ENCODE measurements around the gene MLLT3. TPM values are rescaled to one million over a fixed set of nuclear protein-coding genes. Genes with fewer than 3 reads are reported as not detected.
"Not testable (repeated sequence)": the region's sequence is repeated elsewhere in the genome, so short reads cannot be mapped to it uniquely, and the experiment has no call there.

Gene MLLT3
- total RNA-seq, 1 donor from 2014 or later, result 53.7 TPM

GRCh38 chr9:20584968-20585643, 37.2 kb downstream of the MLLT3 start:
- H3K4me1 Mint-ChIP-seq, result no peaks in the 10 kb centered on the region
- peaks cover 13% of the 10 kb centered on the region for H3K36me3 Mint-ChIP-seq (ENCODE audit: low read depth)
- no peaks in the 10 kb centered on the region for H3K27me3 Mint-ChIP-seq (ENCODE audit: low read depth)
- H3K9me3 Mint-ChIP-seq, result peaks cover 3% of the 10 kb centered on the region
- H3K4me3 Mint-ChIP-seq, result no peak overlapping the region
- no peak for TF ChIP-seq CTCF (conservative IDR thresholded peaks at IDR 0.05)
- no peak overlapping the region for H3K27ac Mint-ChIP-seq (ENCODE audit: unreplicated experiment)
- DNase-seq (ENCODE audit: low read depth, low spot score), result no peak

- not testable (repeated sequence) for H3K4me3 Mint-ChIP-seq; H3K9me3 Mint-ChIP-seq; H3K4me1 Mint-ChIP-seq; H3K27ac Mint-ChIP-seq (ENCODE audit: unreplicated experiment); H3K27me3 Mint-ChIP-seq (ENCODE audit: low read depth); DNase-seq (ENCODE audit: low read depth, low spot score)
- H3K36me3 Mint-ChIP-seq (ENCODE audit: low read depth), result peaks cover 14% of the 10 kb centered on the region
These were observed 39.2 kb downstream of the MLLT3 start for GRCh38 chr9:20583088-20583487.

GRCh38 chr9:20582150-20582549, 40.1 kb downstream of the MLLT3 start:
- Mint-ChIP-seq H3K27ac (ENCODE audit: unreplicated experiment) (no peak overlapping the region), H3K4me1 (no peaks in the 10 kb centered on the region), H3K4me3 (no peak overlapping the region), H3K36me3 (ENCODE audit: low read depth) (peaks cover 17% of the 10 kb centered on the region), H3K9me3 (no peaks in the 10 kb centered on the region), H3K27me3 (ENCODE audit: low read depth) (no peaks in the 10 kb centered on the region)
- DNase-seq (ENCODE audit: low read depth, low spot score), result no peak
- no peak for TF ChIP-seq CTCF (conservative IDR thresholded peaks at IDR 0.05)

GRCh38 chr9:20580673-20581072, 41.6 kb downstream of the MLLT3 start:
- Mint-ChIP-seq H3K36me3 (ENCODE audit: low read depth) (peaks cover 19% of the 10 kb centered on the region), H3K27ac (ENCODE audit: unreplicated experiment) (no peak overlapping the region), H3K4me1 (no peaks in the 10 kb centered on the region), H3K9me3 (peaks cover 9% of the 10 kb centered on the region), H3K27me3 (ENCODE audit: low read depth) (no peaks in the 10 kb centered on the region), H3K4me3 (no peak overlapping the region)
- TF ChIP-seq CTCF (conservative IDR thresholded peaks at IDR 0.05), result no peak
- no peak for DNase-seq (ENCODE audit: low read depth, low spot score)

- peaks cover 12% of the 10 kb centered on the region for H3K9me3 Mint-ChIP-seq
- TF ChIP-seq CTCF (conservative IDR thresholded peaks at IDR 0.05), result no peak
- H3K27ac Mint-ChIP-seq (ENCODE audit: unreplicated experiment), result no peak overlapping the region
- no peak for DNase-seq (ENCODE audit: low read depth, low spot score)
- no peaks in the 10 kb centered on the region for H3K27me3 Mint-ChIP-seq (ENCODE audit: low read depth)
- no peaks in the 10 kb centered on the region for H3K4me1 Mint-ChIP-seq
- peaks cover 20% of the 10 kb centered on the region for H3K36me3 Mint-ChIP-seq (ENCODE audit: low read depth)
- no peak overlapping the region for H3K4me3 Mint-ChIP-seq
These were observed 42.6 kb downstream of the MLLT3 start for GRCh38 chr9:20579524-20580314.

- H3K27ac Mint-ChIP-seq (ENCODE audit: unreplicated experiment), result no peak overlapping the region
- no peak for TF ChIP-seq CTCF (conservative IDR thresholded peaks at IDR 0.05)
- H3K4me1 Mint-ChIP-seq, result peaks cover 9% of the 10 kb centered on the region
- H3K9me3 Mint-ChIP-seq, result peaks cover 14% of the 10 kb centered on the region
- no peak for DNase-seq (ENCODE audit: low read depth, low spot score)
- peaks cover 15% of the 10 kb centered on the region for H3K36me3 Mint-ChIP-seq (ENCODE audit: low read depth)
- H3K4me3 Mint-ChIP-seq, result no peak overlapping the region
- H3K27me3 Mint-ChIP-seq (ENCODE audit: low read depth), result no peaks in the 10 kb centered on the region
These were observed 49.3 kb downstream of the MLLT3 start for GRCh38 chr9:20573023-20573422.

All from neural crest cell (in vitro differentiated cells).